HepG2 (cell line): ENCODE results near the gene EDN2. TPM values are rescaled to one million over a fixed set of nuclear protein-coding genes. Genes with fewer than 3 reads are reported as not detected.

Source experiments
- ATAC-seq: fragments of 200-7000 bp; cut with Tn5 transposase; 3 replicates; pipeline ENCODE4 v1.9.1; 2020; ENCODE audit warnings: mild to moderate bottlenecking, moderate library complexity
- BruUV-seq: library from RNA; stranded (reverse); fragments of 400-500 nt; replicated peaks from 2 replicates; lab custom pipeline; 2021; lab: Mats Ljungman, UMichigan
- CTCF ChIA-PET: fragments of 300-600 bp; formaldehyde crosslinking; extraction: SDS; loops from one replicate; lab custom pipeline; 2021; ENCODE audit warnings: low total read pairs, inconsistent platforms, low intra/inter-chr PET ratio; lab: Yijun Ruan, JAX
- POLR2A ChIA-PET: fragments of 350-600 bp; sonication (Branson Sonifier 250); formaldehyde crosslinking; loops from one replicate; lab custom pipeline; 2020; ENCODE audit warnings: antibody characterized with exemption, inconsistent platforms; lab: Yijun Ruan, JAX
- DNase-seq: peaks from one replicate; pipeline ENCODE4 v3.0.0-alpha.2; 2015; ENCODE audit warnings: low spot score
- FAIRE-seq: peaks from 3 replicates; lab custom pipeline; 2011; peaks lifted over from hg19 to GRCh38; lab: Jason Lieb, UNC
- H2AFZ ChIP-seq: one replicate; pipeline ENCODE4 v1.6.1; 2011; ENCODE audit warnings: low read length, inconsistent platforms
- H3K27ac ChIP-seq: fragments of 300-600 bp; 3 replicates; pipeline ENCODE4 v1.8.0; 2011; ENCODE audit warnings: mixed run types, mild to moderate bottlenecking, mixed read lengths, low read length, inconsistent platforms; ENCODE audit not compliant: insufficient read depth; ENCODE audit errors: extremely low read length
- H3K27me3 ChIP-seq, 2 experiments: fragments of 200-600 bp in 1 of 2; 2 replicates in 1 of 2; 3 replicates in 1 of 2; pipeline versions ENCODE4 v1.6.0 to v1.8.0; 2011; ENCODE audit warnings: low read length in 2 of 2, mild to moderate bottlenecking in 2 of 2, moderate library complexity in 2 of 2, inconsistent platforms in 1 of 2; ENCODE audit not compliant: insufficient read depth in 2 of 2, control insufficient read depth in 1 of 2
- H3K36me3 ChIP-seq, 2 experiments: fragments of 200-600 bp in 1 of 2; replicated peaks in 1 of 2; 2 replicates in 1 of 2; 3 replicates in 1 of 2; pipeline versions ENCODE4 v1.5.1 to v1.8.0; 2011; ENCODE audit warnings: low read length in 2 of 2, inconsistent platforms in 1 of 2; ENCODE audit not compliant: insufficient read depth in 2 of 2, control insufficient read depth in 1 of 2
- H3K4me1 ChIP-seq: 2 replicates; pipeline ENCODE4 v1.5.1; 2012; ENCODE audit warnings: low read length, inconsistent platforms; ENCODE audit not compliant: insufficient read depth
- H3K4me2 ChIP-seq: 2 replicates; pipeline ENCODE4 v1.6.0; 2011; ENCODE audit warnings: low read depth, low read length, inconsistent platforms
- H3K4me3 ChIP-seq, 3 experiments: fragments of 200-600 bp in 1 of 3; sonication (generic), shearing (Covaris generic) in 1 of 3; replicated peaks in 1 of 3; 2 replicates each; pipeline ENCODE4 v1.5.1; 2011 to 2016; ENCODE audit warnings: low read length in 3 of 3, inconsistent platforms in 2 of 3, low read depth in 2 of 3, mild to moderate bottlenecking in 2 of 3, control low read depth in 1 of 3, mixed read lengths in 1 of 3; ENCODE audit not compliant: insufficient read depth in 1 of 3
- H3K79me2 ChIP-seq: one replicate; pipeline ENCODE4 v1.6.1; 2011; ENCODE audit warnings: low read length, inconsistent platforms; ENCODE audit not compliant: insufficient read depth
- H3K9ac ChIP-seq: 2 replicates; pipeline ENCODE4 v1.6.0; 2011; ENCODE audit warnings: mild to moderate bottlenecking, low read depth, low read length, inconsistent platforms; ENCODE audit not compliant: insufficient read depth
- H3K9me3 ChIP-seq: 2 replicates; pipeline ENCODE4 v1.5.1; 2012; ENCODE audit warnings: mild to moderate bottlenecking, low read length
- H4K20me1 ChIP-seq: 2 replicates; pipeline ENCODE4 v1.6.0; 2011; ENCODE audit warnings: inconsistent platforms, mild to moderate bottlenecking, low read length, moderate library complexity; ENCODE audit not compliant: insufficient read depth
- ARHGAP35 ChIP-seq: sonication (generic); formaldehyde crosslinking; IDR thresholded peaks from 2 replicates; pipeline ENCODE4 v1.9.0; 2022; ENCODE audit warnings: mild to moderate bottlenecking, inconsistent platforms, moderate library complexity, missing genetic modification reagents, borderline replicate concordance
- BCL6 ChIP-seq: IDR thresholded peaks from 2 replicates; pipeline ENCODE4 v1.6.1; 2016; ENCODE audit warnings: missing genetic modification reagents, missing compliant biosample characterization
- CENPX ChIP-seq: sonication (generic); formaldehyde crosslinking; IDR thresholded peaks from 2 replicates; pipeline ENCODE4 v1.9.0; 2021; ENCODE audit warnings: mild to moderate bottlenecking, missing genetic modification reagents, moderate library complexity
- EHMT2 ChIP-seq: fragments of 200-600 bp; sonication (generic); IDR thresholded peaks from 2 replicates; pipeline ENCODE4 v1.7.0; 2017; ENCODE audit warnings: antibody characterized with exemption, low read depth, low read length, borderline replicate concordance
- FOXC1 ChIP-seq: sonication (generic); formaldehyde crosslinking; IDR thresholded peaks from 2 replicates; pipeline ENCODE4 v1.8.0; 2022; ENCODE audit warnings: mild to moderate bottlenecking, missing genetic modification reagents, borderline replicate concordance
- HIVEP1 ChIP-seq: sonication (generic); formaldehyde crosslinking; IDR thresholded peaks from 2 replicates; pipeline ENCODE4 v1.4.0; 2020; ENCODE audit warnings: mild to moderate bottlenecking, missing genetic modification reagents
- IKZF1 ChIP-seq: fragments of 450-650 bp; IDR thresholded peaks from 2 replicates; pipeline ENCODE4 v1.7.1; 2016
- KLF11 ChIP-seq: IDR thresholded peaks from 2 replicates; pipeline ENCODE4 v1.6.1; 2016; ENCODE audit warnings: missing compliant biosample characterization
- KLF9 ChIP-seq: IDR thresholded peaks from 2 replicates; pipeline ENCODE4 v1.6.1; 2016; ENCODE audit warnings: low read depth
- MYNN ChIP-seq: sonication (generic); formaldehyde crosslinking; IDR thresholded peaks from 2 replicates; pipeline ENCODE4 v1.4.0; 2020; ENCODE audit warnings: mild to moderate bottlenecking, low read depth, missing genetic modification reagents
- TEAD3 ChIP-seq: optimal IDR thresholded peaks from 2 replicates; pipeline ENCODE3; 2016; ENCODE audit warnings: borderline replicate concordance
- ZMYM4 ChIP-seq: sonication (generic); formaldehyde crosslinking; IDR thresholded peaks from 2 replicates; pipeline ENCODE4 v1.8.1; 2023; ENCODE audit warnings: mild to moderate bottlenecking, missing genetic modification reagents
- ZNF124 ChIP-seq: sonication (generic); formaldehyde crosslinking; IDR thresholded peaks from 2 replicates; pipeline ENCODE4 v1.4.0; 2020; ENCODE audit warnings: missing genetic modification reagents
- ZNF17 ChIP-seq: sonication (generic); formaldehyde crosslinking; IDR thresholded peaks from 2 replicates; pipeline ENCODE4 v1.5.0; 2020; ENCODE audit warnings: mild to moderate bottlenecking, missing genetic modification reagents
- ZNF883 ChIP-seq: sonication (generic); formaldehyde crosslinking; IDR thresholded peaks from 2 replicates; pipeline ENCODE4 v1.5.1; 2020; ENCODE audit warnings: mild to moderate bottlenecking, missing genetic modification reagents; ENCODE audit errors: not compliant biosample characterization
- WGBS: methylation state at CpG from one replicate; pipeline ENCODE4 v1.1.6; 2017; ENCODE audit warnings: low lambda C conversion rate; 5-methylcytosine and 5-hydroxymethylcytosine counted together
- in situ Hi-C: cut with HindIII; loops from 2 replicates; pipeline ENCODE4 v1.10.0; 2017; ENCODE audit warnings: low pct_unique_long_range_greater_than_20kb; ENCODE audit not compliant: extremely low pct_ligation_motif_present
- intact Hi-C: fragments of 100-400 bp; cut with micrococcal nuclease; formaldehyde crosslinking; loops from one replicate; pipeline ENCODE4 v1.10.0; 2022; ENCODE audit not compliant: unreplicated experiment
- polyA plus RNA-seq, 8 experiments: library from polyadenylated mRNA; depleted of rRNA in 3 of 8; stranded (reverse) in 7 of 8; unstranded in 1 of 8; fragments of >200 nt; fragmentation: Illumina TruSeq in 4 of 8; extraction: Trizol in 4 of 8; gene quantifications; 2 replicates each; pipeline versions ENCODE4 v1.2.1 to v1.2.3, GENCODE V29; 2011 to 2016; ENCODE audit warnings: low read depth in 4 of 8, missing spikeins in 1 of 8, mixed read lengths in 1 of 8; ENCODE audit not compliant: insufficient read depth in 1 of 8
- total RNA-seq, 5 experiments: library from RNA; depleted of rRNA; stranded (reverse); fragments of >200 nt; fragmentation: Illumina TruSeq; extraction: Trizol; gene quantifications; 2 replicates each; pipeline ENCODE4 v1.2.3, GENCODE V29; 2016; ENCODE audit warnings: low read depth in 1 of 5
- TF ChIP-seq, protein P1 (sequence below): sonication (generic); formaldehyde crosslinking; IDR thresholded peaks from 2 replicates; pipeline ENCODE4 v1.5.0; 2020; ENCODE audit warnings: mild to moderate bottlenecking, missing genetic modification reagents, borderline replicate concordance
- TF ChIP-seq, protein P2 (sequence below), 2 experiments: sonication (generic) in 1 of 2; formaldehyde crosslinking in 1 of 2; IDR thresholded peaks; 2 replicates each; pipeline versions ENCODE4 v1.4.0 to v1.6.1; 2018 to 2020; ENCODE audit warnings: missing genetic modification reagents in 2 of 2, borderline replicate concordance in 1 of 2, low read depth in 1 of 2, mild to moderate bottlenecking in 1 of 2, missing biosample characterization in 1 of 2

The EDN2 gene
- total and polyA plus RNA-seq, 2 of the 13 experiments (the other 11 are each of a cell fraction or from before 2014, with no cell fraction given) = not detected

DNA sequence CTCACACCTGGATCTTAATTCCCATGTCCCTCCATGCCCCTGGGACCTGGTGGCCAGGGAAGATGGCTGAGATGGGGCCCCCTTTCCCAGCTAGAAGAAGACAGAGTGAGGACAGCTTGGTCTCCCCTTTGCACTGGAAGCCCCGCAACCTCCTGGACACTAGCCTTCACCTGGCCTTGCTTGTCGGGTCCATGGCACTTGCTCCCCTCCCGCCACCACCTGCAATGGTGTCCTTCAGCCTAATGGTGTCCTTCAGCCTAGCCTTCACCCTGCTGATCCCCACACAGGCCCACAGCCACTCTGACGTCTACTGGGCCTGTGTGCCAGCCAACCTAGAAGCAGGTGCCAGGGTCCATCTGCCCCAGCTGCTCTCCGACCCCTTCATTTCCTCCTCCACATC lies 45.9 kb upstream of the EDN2 start:
- Histone ChIP-seq H3K4me1 (no peaks in the 10 kb centered on the region), H3K36me3 (no peaks in the 10 kb centered on the region), H4K20me1 (no peaks in the 10 kb centered on the region), H2AFZ (no peak overlapping the region), H3K4me3 (no peak overlapping the region), H3K4me2 (no peak overlapping the region), H3K9me3 (peaks cover 12% of the 10 kb centered on the region), H3K9ac (no peak overlapping the region), H3K79me2 (no peaks in the 10 kb centered on the region), H3K27ac (no peak overlapping the region), H3K27me3 (peaks cover 5 to 16% of the 10 kb centered on the region in 2 experiments; a peak in 3 of 5 replicates)
- ChIA-PET CTCF (interaction anchor here (0.9 to 1.7 kb wide), 2 partner anchors 15 to 262 kb away, joined by 3 to 4 read pairs; no protein-coding TSS in a partner anchor), POLR2A (no interaction called here)
- no peak for FAIRE-seq
- no peak for DNase-seq
- ATAC-seq = no peak
- in situ Hi-C loops (no loop called here), intact Hi-C loops (no loop called here)
- no TSS peak for BruUV-seq
- 6% methylated on average over 3 of the region's 5 CpGs for WGBS
- no peak for TF ChIP-seq ARHGAP35
- TF ChIP-seq FOXC1 = no peak
- no peak for TF ChIP-seq KLF9 (CRISPR knock-in tag)
- TF ChIP-seq MYNN (CRISPR knock-in tag) = no peak
- TF ChIP-seq, protein P1, sequence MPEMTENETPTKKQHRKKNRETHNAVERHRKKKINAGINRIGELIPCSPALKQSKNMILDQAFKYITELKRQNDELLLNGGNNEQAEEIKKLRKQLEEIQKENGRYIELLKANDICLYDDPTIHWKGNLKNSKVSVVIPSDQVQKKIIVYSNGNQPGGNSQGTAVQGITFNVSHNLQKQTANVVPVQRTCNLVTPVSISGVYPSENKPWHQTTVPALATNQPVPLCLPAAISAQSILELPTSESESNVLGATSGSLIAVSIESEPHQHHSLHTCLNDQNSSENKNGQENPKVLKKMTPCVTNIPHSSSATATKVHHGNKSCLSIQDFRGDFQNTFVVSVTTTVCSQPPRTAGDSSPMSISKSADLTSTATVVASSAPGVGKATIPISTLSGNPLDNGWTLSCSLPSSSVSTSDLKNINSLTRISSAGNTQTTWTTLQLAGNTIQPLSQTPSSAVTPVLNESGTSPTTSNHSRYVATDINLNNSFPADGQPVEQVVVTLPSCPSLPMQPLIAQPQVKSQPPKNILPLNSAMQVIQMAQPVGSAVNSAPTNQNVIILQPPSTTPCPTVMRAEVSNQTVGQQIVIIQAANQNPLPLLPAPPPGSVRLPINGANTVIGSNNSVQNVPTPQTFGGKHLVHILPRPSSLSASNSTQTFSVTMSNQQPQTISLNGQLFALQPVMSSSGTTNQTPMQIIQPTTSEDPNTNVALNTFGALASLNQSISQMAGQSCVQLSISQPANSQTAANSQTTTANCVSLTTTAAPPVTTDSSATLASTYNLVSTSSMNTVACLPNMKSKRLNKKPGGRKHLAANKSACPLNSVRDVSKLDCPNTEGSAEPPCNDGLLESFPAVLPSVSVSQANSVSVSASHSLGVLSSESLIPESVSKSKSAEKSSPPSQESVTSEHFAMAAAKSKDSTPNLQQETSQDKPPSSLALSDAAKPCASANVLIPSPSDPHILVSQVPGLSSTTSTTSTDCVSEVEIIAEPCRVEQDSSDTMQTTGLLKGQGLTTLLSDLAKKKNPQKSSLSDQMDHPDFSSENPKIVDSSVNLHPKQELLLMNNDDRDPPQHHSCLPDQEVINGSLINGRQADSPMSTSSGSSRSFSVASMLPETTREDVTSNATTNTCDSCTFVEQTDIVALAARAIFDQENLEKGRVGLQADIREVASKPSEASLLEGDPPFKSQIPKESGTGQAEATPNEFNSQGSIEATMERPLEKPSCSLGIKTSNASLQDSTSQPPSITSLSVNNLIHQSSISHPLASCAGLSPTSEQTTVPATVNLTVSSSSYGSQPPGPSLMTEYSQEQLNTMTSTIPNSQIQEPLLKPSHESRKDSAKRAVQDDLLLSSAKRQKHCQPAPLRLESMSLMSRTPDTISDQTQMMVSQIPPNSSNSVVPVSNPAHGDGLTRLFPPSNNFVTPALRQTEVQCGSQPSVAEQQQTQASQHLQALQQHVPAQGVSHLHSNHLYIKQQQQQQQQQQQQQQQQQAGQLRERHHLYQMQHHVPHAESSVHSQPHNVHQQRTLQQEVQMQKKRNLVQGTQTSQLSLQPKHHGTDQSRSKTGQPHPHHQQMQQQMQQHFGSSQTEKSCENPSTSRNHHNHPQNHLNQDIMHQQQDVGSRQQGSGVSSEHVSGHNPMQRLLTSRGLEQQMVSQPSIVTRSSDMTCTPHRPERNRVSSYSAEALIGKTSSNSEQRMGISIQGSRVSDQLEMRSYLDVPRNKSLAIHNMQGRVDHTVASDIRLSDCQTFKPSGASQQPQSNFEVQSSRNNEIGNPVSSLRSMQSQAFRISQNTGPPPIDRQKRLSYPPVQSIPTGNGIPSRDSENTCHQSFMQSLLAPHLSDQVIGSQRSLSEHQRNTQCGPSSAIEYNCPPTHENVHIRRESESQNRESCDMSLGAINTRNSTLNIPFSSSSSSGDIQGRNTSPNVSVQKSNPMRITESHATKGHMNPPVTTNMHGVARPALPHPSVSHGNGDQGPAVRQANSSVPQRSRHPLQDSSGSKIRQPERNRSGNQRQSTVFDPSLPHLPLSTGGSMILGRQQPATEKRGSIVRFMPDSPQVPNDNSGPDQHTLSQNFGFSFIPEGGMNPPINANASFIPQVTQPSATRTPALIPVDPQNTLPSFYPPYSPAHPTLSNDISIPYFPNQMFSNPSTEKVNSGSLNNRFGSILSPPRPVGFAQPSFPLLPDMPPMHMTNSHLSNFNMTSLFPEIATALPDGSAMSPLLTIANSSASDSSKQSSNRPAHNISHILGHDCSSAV (CRISPR knock-in tag) = no peak
- TF ChIP-seq BCL6 (CRISPR knock-in tag) = no peak
- TF ChIP-seq TEAD3 (CRISPR knock-in tag) = no peak
- TF ChIP-seq ZNF124 (CRISPR knock-in tag) = no peak
- TF ChIP-seq HIVEP1 (CRISPR knock-in tag) = no peak
- TF ChIP-seq ZNF883 (CRISPR knock-in tag) = no peak
- TF ChIP-seq, protein P2, sequence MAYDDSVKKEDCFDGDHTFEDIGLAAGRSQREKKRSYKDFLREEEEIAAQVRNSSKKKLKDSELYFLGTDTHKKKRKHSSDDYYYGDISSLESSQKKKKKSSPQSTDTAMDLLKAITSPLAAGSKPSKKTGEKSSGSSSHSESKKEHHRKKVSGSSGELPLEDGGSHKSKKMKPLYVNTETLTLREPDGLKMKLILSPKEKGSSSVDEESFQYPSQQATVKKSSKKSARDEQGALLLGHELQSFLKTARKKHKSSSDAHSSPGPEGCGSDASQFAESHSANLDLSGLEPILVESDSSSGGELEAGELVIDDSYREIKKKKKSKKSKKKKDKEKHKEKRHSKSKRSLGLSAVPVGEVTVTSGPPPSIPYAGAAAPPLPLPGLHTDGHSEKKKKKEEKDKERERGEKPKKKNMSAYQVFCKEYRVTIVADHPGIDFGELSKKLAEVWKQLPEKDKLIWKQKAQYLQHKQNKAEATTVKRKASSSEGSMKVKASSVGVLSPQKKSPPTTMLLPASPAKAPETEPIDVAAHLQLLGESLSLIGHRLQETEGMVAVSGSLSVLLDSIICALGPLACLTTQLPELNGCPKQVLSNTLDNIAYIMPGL (CRISPR knock-in tag; IDR thresholded peaks at IDR 0.05; ENCODE audit: borderline replicate concordance in 1 of 2, low read depth in 1 of 2) = no peak
- no peak for TF ChIP-seq EHMT2
- TF ChIP-seq ZNF17 (CRISPR knock-in tag) = no peak
- TF ChIP-seq IKZF1 = no peak
- no peak for TF ChIP-seq KLF11 (CRISPR knock-in tag)
- TF ChIP-seq ZMYM4 = no peak
- no peak for TF ChIP-seq CENPX (CRISPR knock-in tag)
